Tibial nerve (tissue), 4 donors: ENCODE results near the gene ZNF8.

Source experiments
- EP300 ChIP-seq, 2 donors: sonication (generic); formaldehyde crosslinking; IDR thresholded peaks; one replicate each; pipeline ENCODE4 v1.6.1; 2017; ENCODE audit warnings: antibody characterized with exemption in 2 of 2, mild to moderate bottlenecking in 1 of 2
- POLR2A ChIP-seq, 2 donors: fragments of 450-650 bp; IDR thresholded peaks; one replicate each; pipeline ENCODE4 v1.6.1; 2017; ENCODE audit warnings: antibody characterized with exemption in 2 of 2, mild to moderate bottlenecking in 2 of 2, moderate library complexity in 2 of 2
- TF ChIP-seq, protein P1 (sequence below), 5 experiments: fragments of 200-600 bp in 3 of 5; fragments of 450-650 bp in 2 of 5; sonication (generic) in 3 of 5; IDR thresholded peaks; one replicate each; pipeline ENCODE4 v1.5.1; 2016 to 2019; ENCODE audit warnings: antibody characterized with exemption in 5 of 5, mild to moderate bottlenecking in 3 of 5, moderate library complexity in 2 of 5

DNA sequence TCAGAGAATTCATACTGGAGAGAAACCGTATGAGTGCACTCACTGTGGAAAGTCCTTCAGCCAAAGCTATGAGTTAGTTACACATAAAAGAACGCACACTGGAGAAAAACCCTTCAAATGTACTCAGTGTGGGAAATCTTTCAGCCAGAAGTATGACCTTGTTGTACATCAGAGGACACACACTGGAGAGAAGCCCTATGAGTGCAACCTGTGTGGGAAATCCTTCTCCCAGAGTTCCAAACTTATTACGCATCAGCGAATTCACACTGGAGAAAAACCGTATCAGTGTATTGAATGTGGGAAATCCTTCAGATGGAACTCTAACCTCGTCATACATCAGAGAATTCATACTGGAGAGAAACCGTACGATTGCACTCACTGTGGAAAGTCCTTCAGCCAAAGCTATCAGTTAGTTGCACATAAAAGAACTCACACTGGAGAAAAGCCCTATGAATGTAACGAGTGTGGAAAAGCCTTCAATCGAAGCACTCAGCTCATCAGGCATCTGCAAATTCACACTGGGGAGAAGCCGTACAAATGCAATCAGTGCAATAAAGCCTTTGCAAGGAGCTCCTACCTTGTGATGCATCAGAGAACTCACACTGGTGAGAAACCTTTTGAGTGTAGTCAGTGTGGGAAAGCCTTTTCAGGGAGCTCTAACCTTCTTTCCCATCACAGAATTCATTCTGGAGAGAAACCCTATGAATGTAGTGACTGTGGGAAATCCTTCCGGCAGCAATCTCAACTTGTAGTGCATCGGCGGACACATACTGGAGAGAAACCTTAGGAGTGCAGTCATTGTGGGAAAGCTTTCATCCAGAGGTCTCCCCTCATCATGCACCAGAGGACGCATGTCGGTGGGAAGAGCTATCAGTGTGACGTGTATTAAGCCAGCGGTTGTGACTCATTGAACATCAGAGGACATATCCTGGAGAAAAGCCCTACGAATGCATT lies 16.5 kb upstream of the ZNF8 start:
- TF ChIP-seq, protein P1, sequence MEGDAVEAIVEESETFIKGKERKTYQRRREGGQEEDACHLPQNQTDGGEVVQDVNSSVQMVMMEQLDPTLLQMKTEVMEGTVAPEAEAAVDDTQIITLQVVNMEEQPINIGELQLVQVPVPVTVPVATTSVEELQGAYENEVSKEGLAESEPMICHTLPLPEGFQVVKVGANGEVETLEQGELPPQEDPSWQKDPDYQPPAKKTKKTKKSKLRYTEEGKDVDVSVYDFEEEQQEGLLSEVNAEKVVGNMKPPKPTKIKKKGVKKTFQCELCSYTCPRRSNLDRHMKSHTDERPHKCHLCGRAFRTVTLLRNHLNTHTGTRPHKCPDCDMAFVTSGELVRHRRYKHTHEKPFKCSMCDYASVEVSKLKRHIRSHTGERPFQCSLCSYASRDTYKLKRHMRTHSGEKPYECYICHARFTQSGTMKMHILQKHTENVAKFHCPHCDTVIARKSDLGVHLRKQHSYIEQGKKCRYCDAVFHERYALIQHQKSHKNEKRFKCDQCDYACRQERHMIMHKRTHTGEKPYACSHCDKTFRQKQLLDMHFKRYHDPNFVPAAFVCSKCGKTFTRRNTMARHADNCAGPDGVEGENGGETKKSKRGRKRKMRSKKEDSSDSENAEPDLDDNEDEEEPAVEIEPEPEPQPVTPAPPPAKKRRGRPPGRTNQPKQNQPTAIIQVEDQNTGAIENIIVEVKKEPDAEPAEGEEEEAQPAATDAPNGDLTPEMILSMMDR (IDR thresholded peaks at IDR 0.05): no peak
- TF ChIP-seq POLR2A (IDR thresholded peaks at IDR 0.05): no peak
- TF ChIP-seq EP300 (IDR thresholded peaks at IDR 0.05): no peak
